Testis (tissue), 3 donors: ENCODE measurements around the gene ASTN1. TPM values are rescaled to one million over a fixed set of nuclear protein-coding genes. Genes with fewer than 3 reads are reported as not detected.

ENCODE experiments used
- microRNA counts, 2 donors: library from miRNA; unstranded; fragments of <30 nt; microRNA quantifications; one replicate each; lab custom pipeline; 2016
- microRNA-seq, 2 donors: library from miRNA; unstranded; fragments of <30 nt; microRNA quantifications; one replicate each; pipeline ENCODE4, GENCODE V29; 2016; ENCODE audit warnings: borderline number of aligned reads in 2 of 2, borderline replicate concordance in 1 of 2
- polyA plus RNA-seq: library from polyadenylated mRNA; stranded (reverse); fragments of 350-450 nt; fragmentation: Illumina TruSeq; extraction: RNeasy Lipid Tissue Mini Kit (QIAGEN cat#74804); gene quantifications from one replicate; pipeline ENCODE4 v1.2.3, GENCODE V29; 2014; ENCODE audit warnings: low read depth, low replicate concordance; ENCODE audit not compliant: insufficient read depth
- small RNA-seq, 2 donors: library from RNA; depleted of rRNA; stranded (forward); fragments of <200 nt; gene quantifications; one replicate each; pipeline ENCODE3, GENCODE V24; 2016
- total RNA-seq, 2 donors: library from RNA; depleted of rRNA; stranded (reverse); fragments of >200 nt; gene quantifications; one replicate each; pipeline ENCODE4 v1.2.3, GENCODE V29; 2016

The ASTN1 gene
- total and polyA plus RNA-seq, 3 donors from 2014 or later, result 1.2 to 2.7 (median 2.1) TPM

MicroRNA genes within 50 kb of the gene (microRNA counts, 767-probe panel; counts per million panel counts)
- microRNA hsa-miR-488-3p (lab: Ali Mortazavi, UCI), result 0 to 152 counts per million in 2 donors

Small RNAs within 50 kb of the gene (microRNA-seq; reads per million reads assigned to microRNA genes)
- 0 reads per million in 2 donors for gene MIR488

Small RNAs within 50 kb of the gene (small RNA-seq; reads per million reads assigned to genes)
- gene MIR488, result 0 reads per million in 2 donors

Other genes starting within 250 kb of the ASTN1 start
- 1 to 10 TPM; 5.9 to 6.1 TPM for gene BRINP2, start 6.2 kb upstream of the ASTN1 start, total RNA-seq
- gene BRINP2, start 6.2 kb upstream of the ASTN1 start, polyA plus RNA-seq, result 6.7 TPM